A673 (cell line): ENCODE results near the gene LVRN. TPM values are rescaled to one million over a fixed set of nuclear protein-coding genes. Genes with fewer than 3 reads are reported as not detected.

Experiments
- BruUV-seq: library from RNA; stranded (reverse); fragments of 400-500 nt; replicated peaks from 2 replicates; lab custom pipeline; 2021; lab: Mats Ljungman, UMichigan
- CTCF ChIA-PET: fragments of 300-600 bp; sonication (Branson Sonifier 250); formaldehyde crosslinking; loops from one replicate; lab custom pipeline; 2022; ENCODE audit warnings: antibody characterized with exemption; lab: Charles Lee
- POLR2A ChIA-PET: fragments of 300-600 bp; sonication (Branson Sonifier 250); formaldehyde crosslinking; loops from one replicate; lab custom pipeline; 2022; ENCODE audit warnings: antibody characterized with exemption; ENCODE audit not compliant: low non-redundant PET; lab: Charles Lee
- DNase-seq: peaks from one replicate; pipeline ENCODE4 v3.0.0-alpha.2; 2015; ENCODE audit warnings: low spot score
- H3K27ac ChIP-seq: fragments of 200-600 bp; sonication (generic); 2 replicates; pipeline ENCODE4 v1.5.1; 2016; ENCODE audit warnings: mixed run types, low read depth, mild to moderate bottlenecking, mixed read lengths, antibody characterized with exemption, low read length; ENCODE audit not compliant: poor library complexity, severe bottlenecking
- H3K27me3 ChIP-seq: fragments of 200-600 bp; sonication (generic); replicated peaks from 2 replicates; pipeline ENCODE4 v1.6.1; 2017; ENCODE audit warnings: mixed run types, low read depth, mild to moderate bottlenecking, mixed read lengths, antibody characterized with exemption, low read length; ENCODE audit not compliant: insufficient read depth, poor library complexity
- H3K36me3 ChIP-seq: fragments of 200-600 bp; sonication (generic); 2 replicates; pipeline ENCODE4 v1.6.1; 2016; ENCODE audit warnings: mixed run types, mild to moderate bottlenecking, mixed read lengths, antibody characterized with exemption, low read length; ENCODE audit not compliant: insufficient read depth, poor library complexity, severe bottlenecking
- H3K4me1 ChIP-seq: fragments of 200-600 bp; sonication (generic); 2 replicates; pipeline ENCODE4 v1.6.1; 2017; ENCODE audit warnings: mixed run types, mild to moderate bottlenecking, mixed read lengths, antibody characterized with exemption, low read length; ENCODE audit not compliant: insufficient read depth, poor library complexity, severe bottlenecking
- H3K4me3 ChIP-seq: fragments of 200-600 bp; sonication (generic); 2 replicates; pipeline ENCODE4 v1.5.1; 2016; ENCODE audit warnings: low read depth, mixed run types, mild to moderate bottlenecking, mixed read lengths, low read length; ENCODE audit not compliant: poor library complexity, severe bottlenecking
- H3K9me3 ChIP-seq: fragments of 200-600 bp; sonication (generic); 2 replicates; pipeline ENCODE4 v1.6.1; 2016; ENCODE audit warnings: mixed run types, low read depth, mild to moderate bottlenecking, mixed read lengths, antibody characterized with exemption, low read length; ENCODE audit not compliant: poor library complexity, severe bottlenecking
- EZH2 ChIP-seq: fragments of 200-600 bp; sonication (generic); IDR thresholded peaks from 2 replicates; pipeline ENCODE4 v1.6.1; 2017; ENCODE audit warnings: borderline replicate concordance, low read depth, mild to moderate bottlenecking, mixed read lengths, antibody characterized with exemption, low read length; ENCODE audit not compliant: poor library complexity, severe bottlenecking
- intact Hi-C: fragments of 100-400 bp; cut with micrococcal nuclease; formaldehyde crosslinking; loops from one replicate; pipeline ENCODE4 v1.10.0; 2022; ENCODE audit not compliant: unreplicated experiment
- total RNA-seq: library from RNA; stranded (reverse); gene quantifications from 2 replicates; pipeline ENCODE4 v1.2.3, GENCODE V29; 2021
- TF ChIP-seq, protein P1 (sequence below): fragments of 300-800, 200-600 bp; sonication (generic); conservative IDR thresholded peaks from 2 replicates; pipeline ENCODE4 v1.5.1; 2017; ENCODE audit warnings: low read depth, mild to moderate bottlenecking, antibody characterized with exemption, low read length, moderate library complexity, mixed read lengths

Gene LVRN
- total RNA-seq, 1 experiment from 2014 or later = not detected

DNA sequence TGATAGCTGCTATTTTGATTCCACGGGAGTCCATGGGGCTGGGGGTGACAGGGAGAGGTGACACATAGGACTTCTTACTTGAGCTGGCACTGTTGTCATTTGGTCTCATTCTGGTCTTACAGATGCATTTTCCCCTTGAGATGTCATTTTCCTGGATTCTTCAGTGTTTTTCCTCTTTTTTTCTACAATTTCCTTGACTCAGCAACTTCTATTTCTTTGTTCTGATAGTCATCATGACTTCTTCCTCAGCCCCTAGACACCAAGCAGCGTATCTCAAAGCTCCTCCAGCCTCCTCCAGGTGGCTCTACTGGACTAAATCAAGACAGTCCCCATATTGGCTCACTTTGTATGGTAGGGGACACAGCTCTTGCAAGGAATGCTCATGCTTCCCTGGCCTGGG lies 16.5 kb downstream of the LVRN start:
- H3K36me3 ChIP-seq = no peaks in the 10 kb centered on the region
- H3K4me3 ChIP-seq = no peak overlapping the region
- TF ChIP-seq, protein P1, sequence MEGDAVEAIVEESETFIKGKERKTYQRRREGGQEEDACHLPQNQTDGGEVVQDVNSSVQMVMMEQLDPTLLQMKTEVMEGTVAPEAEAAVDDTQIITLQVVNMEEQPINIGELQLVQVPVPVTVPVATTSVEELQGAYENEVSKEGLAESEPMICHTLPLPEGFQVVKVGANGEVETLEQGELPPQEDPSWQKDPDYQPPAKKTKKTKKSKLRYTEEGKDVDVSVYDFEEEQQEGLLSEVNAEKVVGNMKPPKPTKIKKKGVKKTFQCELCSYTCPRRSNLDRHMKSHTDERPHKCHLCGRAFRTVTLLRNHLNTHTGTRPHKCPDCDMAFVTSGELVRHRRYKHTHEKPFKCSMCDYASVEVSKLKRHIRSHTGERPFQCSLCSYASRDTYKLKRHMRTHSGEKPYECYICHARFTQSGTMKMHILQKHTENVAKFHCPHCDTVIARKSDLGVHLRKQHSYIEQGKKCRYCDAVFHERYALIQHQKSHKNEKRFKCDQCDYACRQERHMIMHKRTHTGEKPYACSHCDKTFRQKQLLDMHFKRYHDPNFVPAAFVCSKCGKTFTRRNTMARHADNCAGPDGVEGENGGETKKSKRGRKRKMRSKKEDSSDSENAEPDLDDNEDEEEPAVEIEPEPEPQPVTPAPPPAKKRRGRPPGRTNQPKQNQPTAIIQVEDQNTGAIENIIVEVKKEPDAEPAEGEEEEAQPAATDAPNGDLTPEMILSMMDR = no peak
- no peak for TF ChIP-seq EZH2
- H3K4me1 ChIP-seq = no peaks in the 10 kb centered on the region
- H3K27me3 ChIP-seq = no peaks in the 10 kb centered on the region
- no TSS peak for BruUV-seq
- intact Hi-C loops = no loop called here
- DNase-seq = no peak
- no peak overlapping the region for H3K27ac ChIP-seq
- CTCF ChIA-PET = interaction anchor here (0.5 kb wide), 1 partner anchor 10 kb away, joined by 3 read pairs; no protein-coding TSS in a partner anchor
- no peaks in the 10 kb centered on the region for H3K9me3 ChIP-seq
- POLR2A ChIA-PET = no interaction called here

DNA sequence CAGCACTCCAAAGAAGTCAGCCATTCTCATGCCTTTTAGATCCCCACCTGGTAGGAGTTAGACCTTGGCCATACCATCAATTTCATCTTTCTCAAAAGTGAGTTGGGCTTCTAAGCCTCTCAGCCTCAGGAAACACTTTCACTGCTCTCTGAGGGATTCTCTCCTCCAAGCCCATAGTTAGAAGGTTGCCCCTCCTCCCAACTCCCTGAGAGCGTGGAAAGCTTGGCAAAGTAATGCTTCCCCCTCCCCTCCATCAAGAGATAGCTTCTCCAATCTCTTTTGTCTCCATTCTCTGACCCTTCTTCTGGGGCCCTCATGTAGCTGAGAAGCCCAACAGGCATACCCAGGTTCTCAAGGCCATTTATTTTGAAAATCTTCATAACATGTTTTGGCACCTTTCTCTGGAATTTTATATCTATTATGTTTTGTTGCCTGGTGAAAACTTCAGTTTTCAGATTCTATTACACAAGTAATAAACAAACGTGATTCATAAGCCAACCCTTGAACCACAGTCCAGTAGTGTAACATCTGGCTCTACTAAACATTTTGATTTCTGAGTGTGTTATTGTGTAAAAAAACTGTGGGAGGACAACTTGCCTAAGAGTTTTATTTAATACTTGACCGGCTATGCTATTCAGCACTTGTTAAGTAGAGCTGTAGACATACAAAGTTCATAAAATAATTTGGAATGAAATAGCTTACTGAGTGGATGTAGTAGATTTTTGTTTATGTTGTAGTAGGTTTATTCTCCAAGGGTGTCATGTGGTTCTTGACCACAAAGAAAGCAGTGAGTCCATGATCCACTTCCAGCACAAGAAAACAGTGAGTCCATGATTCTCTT lies 17.1 kb downstream of the LVRN start:
- ChIA-PET POLR2A (no interaction called here), CTCF (interaction anchor here (0.5 kb wide), 1 partner anchor 9 kb away, joined by 3 read pairs; no protein-coding TSS in a partner anchor)
- Histone ChIP-seq H3K27me3 (no peaks in the 10 kb centered on the region), H3K27ac (no peak overlapping the region), H3K4me3 (no peak overlapping the region), H3K4me1 (no peaks in the 10 kb centered on the region), H3K36me3 (no peaks in the 10 kb centered on the region), H3K9me3 (no peaks in the 10 kb centered on the region)
- intact Hi-C loops = no loop called here
- no peak for TF ChIP-seq EZH2
- TF ChIP-seq, protein P1 = no peak
- no peak for DNase-seq
- no TSS peak for BruUV-seq

DNA sequence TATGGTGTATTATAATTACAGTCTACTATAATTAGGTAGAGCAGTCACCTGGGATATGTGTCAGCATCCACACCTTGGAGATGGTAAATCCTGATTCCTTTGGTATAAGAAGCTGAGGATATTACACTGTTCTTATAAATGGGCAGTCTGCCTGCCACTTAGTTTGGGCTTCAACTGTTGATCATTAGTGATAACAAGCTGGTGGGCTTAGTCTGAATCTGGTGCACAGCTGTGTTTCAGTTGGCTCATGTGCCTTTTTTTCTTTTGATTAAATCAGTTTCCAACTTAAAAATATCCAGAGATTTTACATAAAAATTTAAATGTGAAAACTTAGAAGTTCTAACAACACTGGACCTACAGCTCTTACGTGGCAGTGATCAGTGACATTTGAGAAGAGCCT lies 21.2 kb downstream of the LVRN start:
- Histone ChIP-seq H3K27ac (no peak overlapping the region), H3K36me3 (no peaks in the 10 kb centered on the region), H3K4me1 (no peaks in the 10 kb centered on the region), H3K27me3 (no peaks in the 10 kb centered on the region), H3K9me3 (no peaks in the 10 kb centered on the region), H3K4me3 (no peak overlapping the region)
- ChIA-PET CTCF (no interaction called here), POLR2A (no interaction called here)
- intact Hi-C loops = no loop called here
- no peak for DNase-seq
- TF ChIP-seq, protein P1 = no peak
- no peak for TF ChIP-seq EZH2
- BruUV-seq = no TSS peak
